GM21526 (cell line): ENCODE data around the gene TUG1.

Experiments
- ATAC-seq: cut with Tn5 transposase; IDR thresholded peaks from one replicate; pipeline ENCODE4 v1.9.1; 2021; ENCODE audit warnings: moderate library complexity; ENCODE audit not compliant: unreplicated experiment, low FRiP score

The TUG1 gene

GRCh38 chr22:30996462-30996861 lies 27.4 kb downstream of the TUG1 start:
- ATAC-seq = no peak

GRCh38 chr22:30998329-30998728 lies 29.3 kb downstream of the TUG1 start:
- no peak for ATAC-seq

- no peak for ATAC-seq
Observed at GRCh38 chr22:31001124-31001770, 32.2 kb downstream of the TUG1 start.

GRCh38 chr22:31005535-31005934 lies 36.5 kb downstream of the TUG1 start:
- no peak for ATAC-seq

GRCh38 chr22:31019191-31019930 lies 50.3 kb downstream of the TUG1 start:
- ATAC-seq = no peak

GRCh38 chr22:31020334-31020733 lies 51.3 kb downstream of the TUG1 start:
- ATAC-seq = no peak

- ATAC-seq = no peak
Observed at GRCh38 chr22:31022516-31022915, 53.5 kb downstream of the TUG1 start.
